Ureter (tissue), 1 donor: ENCODE measurements around the gene PDSS2. TPM values are rescaled to one million over a fixed set of nuclear protein-coding genes. Genes with fewer than 3 reads are reported as not detected.
"Not testable (repeated sequence)": the region's sequence is repeated elsewhere in the genome, so short reads cannot be mapped to it uniquely, and the experiment has no call there.

Experiments used
- DNase-seq: peaks from one replicate; pipeline ENCODE4 v3.0.0-alpha.2; 2020; ENCODE audit warnings: low spot score
- total RNA-seq: library from RNA; stranded (reverse); gene quantifications from one replicate; pipeline ENCODE4 v1.2.4, GENCODE V29; 2023
- donor health status: DM: yes; HTN: yes; CAD: no.

The PDSS2 gene
- total RNA-seq, 1 donor from 2014 or later, result 17.4 TPM

DNA sequence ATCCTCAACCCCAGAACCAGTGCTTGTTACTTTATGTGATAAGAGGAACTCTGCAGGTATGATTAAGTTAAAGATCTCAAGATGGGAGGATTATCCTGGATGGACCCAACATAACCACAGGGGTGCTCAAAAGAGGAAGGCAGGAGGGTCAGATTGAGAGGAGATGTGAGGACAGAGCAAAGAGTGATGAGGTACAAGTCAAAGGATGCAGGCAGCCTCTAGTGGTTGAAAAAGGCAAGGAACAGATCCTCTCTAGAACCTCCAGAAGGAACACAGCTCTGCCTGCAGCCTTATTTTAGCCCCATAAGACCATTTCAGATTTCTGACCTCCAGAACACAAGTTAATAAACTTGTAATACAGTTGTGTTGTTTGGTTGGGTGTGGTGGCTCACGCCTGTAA lies 41.2 kb downstream of the PDSS2 start:
- no peak for DNase-seq

DNA sequence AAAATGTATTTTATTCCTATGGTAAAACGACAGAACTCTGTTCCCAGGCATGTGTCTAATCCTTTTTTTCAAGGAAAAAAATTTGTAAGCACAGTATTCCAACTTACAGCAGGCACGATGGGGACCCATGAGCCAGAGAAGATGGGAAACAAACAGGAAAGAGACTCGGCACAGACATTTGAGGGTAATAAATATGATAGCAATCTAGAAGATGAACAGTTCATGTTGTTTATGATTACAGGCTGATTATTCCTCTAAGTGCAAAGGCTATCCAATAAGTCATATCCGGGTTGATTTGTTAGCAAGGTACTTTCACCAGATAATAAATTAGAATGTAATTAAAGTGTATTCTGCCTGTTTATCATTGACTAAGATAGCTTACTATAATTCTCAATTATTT lies 43.2 kb downstream of the PDSS2 start:
- DNase-seq, result no peak

DNA sequence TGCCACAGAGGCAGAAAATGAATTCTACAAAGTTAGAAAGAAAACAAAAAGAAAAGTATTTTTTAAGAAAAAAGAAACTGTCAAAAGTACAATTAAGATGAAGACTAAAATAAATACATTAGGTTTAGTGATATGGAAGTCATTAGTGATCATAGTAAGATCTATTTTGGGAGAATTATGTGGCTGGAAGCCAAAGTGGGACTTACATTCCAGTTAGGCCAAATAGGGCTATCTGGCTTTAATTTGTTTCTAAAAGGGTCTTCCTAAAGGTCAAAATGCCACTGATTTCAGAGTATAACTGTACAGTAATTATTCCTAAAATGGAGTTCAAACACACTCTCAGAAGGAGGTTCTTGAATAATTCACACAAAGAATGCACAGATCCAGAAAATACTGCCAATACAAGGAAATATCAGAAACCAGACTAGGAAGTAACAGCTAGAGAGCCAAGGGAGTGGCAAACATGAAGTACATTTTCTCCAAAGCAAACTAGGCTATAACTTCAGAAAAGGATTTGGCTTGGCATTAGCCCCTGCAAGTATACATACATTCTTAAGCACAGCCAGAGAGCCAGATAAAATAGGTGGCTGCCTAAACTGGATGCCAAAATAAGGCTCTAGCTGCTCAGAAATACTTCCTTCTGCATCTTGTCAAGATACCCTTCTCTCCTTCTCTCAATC lies 45.3 kb downstream of the PDSS2 start:
- DNase-seq, result no peak

DNA sequence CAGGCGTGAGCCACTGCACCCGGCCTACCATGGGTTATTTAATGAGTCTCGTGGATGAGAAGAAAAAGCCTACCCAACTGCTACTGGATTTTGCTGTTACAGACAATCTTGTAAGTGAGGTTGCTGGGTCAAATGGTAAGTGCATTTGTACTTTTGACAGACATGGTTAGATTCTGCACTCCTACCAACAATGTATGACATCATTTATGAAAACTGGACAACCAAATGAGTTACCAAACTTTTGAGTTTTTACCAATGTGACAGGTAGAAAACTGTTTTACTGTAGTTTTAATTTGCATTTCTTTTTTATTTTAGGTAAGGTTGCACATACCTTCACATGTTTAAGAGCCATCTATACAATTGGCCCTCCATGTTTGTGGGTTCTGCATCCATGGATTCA lies 48.2 kb downstream of the PDSS2 start:
- no peak for DNase-seq

DNA sequence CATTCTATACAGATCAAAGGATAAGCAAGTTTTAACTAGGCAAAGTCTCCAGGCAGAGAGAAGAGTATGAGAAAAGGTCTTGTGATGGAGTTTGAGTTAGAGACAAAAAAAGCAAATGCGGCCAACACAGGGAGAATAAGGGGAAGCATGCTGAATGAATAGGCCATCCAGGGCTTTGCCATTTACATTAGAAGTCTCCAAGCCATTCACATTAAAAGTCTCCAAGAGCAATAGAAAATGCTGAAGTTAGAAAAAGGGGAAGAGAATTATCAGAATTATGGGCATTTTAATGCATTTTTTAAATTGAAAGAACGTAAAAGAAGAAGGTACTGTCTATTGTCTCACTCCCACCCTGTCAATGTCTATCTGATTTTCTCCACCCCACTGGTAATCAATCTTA lies 49.4 kb downstream of the PDSS2 start:
- no peak for DNase-seq

DNA sequence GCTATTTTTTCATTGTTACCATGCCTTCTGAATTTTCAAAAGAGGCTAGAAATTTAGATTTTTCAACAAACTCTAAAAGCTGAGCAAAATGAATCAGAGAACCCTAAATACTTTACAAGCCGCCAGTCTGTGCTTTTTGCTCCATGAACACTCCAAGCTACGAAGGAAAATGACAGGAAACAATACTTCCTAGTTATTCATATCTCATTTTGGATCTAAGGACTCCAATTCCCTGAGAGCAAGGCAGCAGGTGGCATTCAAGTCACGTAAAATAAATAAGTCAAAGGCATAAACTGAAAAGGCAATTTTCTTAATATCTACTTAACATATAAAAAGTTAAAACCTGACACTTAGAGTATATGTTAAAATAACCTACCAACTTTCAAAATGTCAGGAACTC lies 50.6 kb downstream of the PDSS2 start:
- no peak for DNase-seq

DNA sequence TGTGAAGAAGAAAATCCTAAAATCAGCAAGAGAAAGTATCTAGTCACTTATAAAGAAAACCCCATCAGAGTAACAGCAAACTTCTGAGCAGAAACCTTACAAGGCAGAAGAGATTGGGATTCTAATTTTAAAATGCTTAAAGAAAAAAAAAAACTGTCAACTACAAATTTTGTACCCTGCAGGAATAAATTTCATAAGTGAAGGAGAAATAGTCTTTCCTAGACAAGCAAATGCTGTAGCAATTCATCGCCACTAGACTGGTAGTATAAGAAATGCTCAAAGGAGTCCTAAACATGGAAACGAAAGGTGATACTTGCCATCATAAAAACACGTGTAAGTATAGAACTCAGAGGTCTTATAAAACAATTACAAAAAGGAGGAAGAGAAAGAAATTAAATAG lies 54.4 kb downstream of the PDSS2 start:
- no peak for DNase-seq

DNA sequence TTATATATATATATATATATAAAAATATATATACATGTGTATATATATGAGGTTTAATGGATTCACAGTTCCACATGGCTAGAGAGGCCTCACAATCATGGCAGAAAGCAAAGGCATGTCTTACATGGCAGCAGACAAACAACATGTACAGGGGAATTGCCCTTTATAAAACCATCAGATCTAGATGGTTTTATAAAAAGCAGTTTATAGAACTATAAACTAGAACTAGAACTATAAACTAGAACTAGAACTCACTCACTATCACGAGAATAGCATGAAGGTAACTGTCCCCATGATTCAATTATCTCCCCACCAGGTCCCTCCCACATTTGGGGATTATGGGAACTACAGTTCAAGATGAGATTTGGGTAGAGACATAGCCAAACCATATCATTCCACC lies 56.8 kb downstream of the PDSS2 start:
- DNase-seq, result no peak

DNA sequence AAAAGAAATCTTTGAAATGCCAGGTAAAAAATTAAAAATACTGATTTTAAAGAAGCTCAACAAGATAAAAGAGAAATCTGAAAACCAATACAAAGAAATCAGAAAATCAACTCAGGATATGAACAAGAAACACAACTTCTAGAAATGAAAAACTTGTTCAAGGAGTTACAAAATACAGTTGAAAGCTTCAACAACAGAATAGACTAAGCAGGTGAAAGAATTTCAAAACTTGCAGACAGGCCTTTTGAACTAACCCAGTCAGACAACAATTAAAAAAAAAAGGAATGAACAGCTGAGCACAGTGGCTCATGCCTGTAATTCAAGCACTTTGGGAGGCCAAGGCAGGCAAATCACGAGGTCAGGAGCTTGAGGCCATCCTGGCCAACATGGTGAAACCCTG lies 57.8 kb downstream of the PDSS2 start:
- no peak for DNase-seq

DNA sequence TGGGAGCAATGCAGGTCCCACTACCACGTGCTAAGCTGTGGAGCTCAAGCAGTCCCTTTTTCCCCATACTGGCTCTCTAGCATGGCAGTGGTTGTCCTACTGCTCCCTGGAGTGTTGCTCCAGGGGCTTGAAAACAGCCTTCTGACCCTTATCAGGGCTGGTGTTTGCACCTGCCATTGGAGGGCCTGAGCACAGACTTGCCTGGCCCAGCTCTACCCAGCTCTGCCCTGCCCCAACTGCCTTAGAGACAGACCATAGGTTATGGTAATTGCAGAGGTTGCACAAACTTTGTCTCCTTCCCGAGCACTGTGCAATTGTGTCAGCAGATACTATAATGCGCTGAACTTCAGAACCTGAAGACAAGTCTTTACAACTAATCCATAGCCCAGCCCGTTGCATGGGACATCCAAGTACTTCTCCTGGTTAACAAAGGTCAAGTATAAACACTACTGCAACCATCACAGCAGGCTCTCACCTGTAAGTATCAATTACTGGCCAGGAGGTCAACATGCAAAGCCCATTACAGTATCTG lies 58.7 kb downstream of the PDSS2 start:
- no peak for DNase-seq

DNA sequence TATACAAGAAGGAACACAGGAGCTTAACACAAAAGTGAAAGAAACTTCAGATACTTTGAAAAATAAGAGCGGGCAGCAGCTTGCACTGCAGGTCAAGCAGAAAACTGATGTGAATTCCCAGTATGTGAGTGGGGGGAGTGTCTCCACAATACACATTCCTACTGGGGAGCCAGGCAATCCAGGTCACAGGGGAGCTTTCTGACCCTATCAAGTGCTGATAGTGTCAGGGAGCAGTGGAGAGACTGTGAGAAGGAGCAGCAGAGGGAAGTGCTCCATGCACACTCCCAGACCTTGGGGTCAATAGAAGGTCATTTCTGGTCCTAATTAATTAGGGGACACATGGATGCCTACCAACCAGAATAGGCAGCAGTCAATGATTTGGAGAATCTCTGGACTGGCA lies 59.4 kb downstream of the PDSS2 start:
- DNase-seq, result no peak

DNA sequence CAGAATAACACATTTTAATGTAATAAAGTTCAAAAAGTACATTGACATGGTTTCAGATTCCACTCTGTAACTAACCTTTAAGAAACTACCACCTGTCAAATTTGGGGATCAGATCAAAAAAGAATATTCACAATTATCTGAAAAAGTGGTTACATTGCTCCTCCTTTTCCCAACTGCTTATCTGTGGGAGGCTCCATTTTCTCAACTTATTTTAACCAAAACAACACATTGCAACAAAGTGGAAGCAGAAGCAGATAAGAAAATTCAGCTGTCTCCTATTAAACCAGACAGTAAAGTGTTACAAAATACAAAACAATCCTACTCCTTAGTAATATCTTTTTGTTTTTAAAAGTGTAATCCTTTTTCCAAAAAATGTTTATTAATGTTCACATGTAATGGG lies 61.4 kb downstream of the PDSS2 start:
- no peak for DNase-seq

DNA sequence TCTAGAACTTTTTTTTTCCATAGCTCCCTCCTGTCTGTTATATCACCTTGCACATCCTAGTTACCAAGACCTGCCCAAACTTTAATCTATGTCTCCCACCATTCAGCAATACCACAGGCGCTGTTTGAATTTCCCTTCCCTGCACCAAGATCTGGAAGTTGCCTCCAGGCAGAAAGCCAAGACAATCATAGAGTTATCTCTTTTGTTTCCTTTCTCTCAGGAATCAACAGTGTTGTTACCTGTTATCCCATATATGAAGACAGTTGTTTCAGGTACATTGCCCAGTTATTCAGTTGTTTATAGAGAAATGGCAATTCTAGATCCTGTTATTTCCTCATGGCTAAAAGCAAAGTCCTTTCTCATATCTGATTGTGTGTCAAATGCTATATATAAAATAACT lies 63.2 kb downstream of the PDSS2 start:
- DNase-seq, result no peak

DNA sequence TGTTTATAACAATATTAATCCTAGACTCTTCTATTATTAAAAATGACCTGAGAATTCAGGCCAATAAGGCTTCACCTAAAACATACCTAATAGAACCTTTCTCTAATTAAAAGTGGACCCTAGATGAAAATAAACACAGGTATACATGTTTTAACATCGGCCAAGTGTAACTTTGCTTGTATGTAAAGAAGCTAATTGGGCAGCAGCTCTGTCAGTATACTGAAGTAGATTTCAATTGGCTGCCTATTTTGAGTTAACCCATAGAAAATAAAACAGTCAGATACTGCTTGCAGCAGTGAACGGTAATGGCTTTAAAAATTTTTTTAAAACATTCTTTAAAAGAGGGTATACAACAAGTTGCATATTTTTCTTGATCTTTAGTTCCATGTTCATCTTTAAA lies 67.3 kb downstream of the PDSS2 start:
- no peak for DNase-seq

DNA sequence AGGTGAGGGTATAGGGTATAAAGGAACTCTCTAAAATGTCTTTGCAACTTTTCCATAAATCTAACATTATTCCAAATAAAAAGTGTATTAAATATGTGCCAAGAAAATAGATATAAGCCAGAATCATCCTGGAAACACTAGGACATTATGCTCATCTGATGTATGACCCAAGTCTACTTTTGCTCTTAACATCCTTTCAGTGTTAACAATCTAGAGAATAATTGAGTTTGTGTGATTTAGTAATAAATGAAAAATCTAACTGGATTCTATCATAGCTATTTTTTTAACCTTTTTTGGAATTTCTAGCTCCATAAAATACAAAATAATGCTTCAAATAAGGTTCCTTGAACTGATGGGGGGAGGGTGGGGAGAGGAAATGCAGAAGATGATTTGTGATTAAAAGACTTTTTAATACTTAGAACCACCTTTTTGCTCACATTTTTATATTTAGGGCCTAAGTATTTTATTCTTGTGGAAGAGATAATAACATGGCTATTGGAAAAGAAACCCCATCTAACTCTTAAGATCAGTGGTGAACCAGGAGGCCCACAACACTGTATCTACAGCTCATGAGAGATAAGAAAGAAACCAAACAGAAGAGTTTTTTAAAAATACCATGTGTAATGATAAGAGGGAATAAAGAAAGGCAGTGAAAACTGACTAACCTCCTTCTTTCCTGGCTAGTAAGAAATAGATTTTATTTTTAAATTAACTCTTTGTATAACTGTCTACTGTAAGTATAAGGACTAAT lies 68.5 kb downstream of the PDSS2 start:
- no peak for DNase-seq

DNA sequence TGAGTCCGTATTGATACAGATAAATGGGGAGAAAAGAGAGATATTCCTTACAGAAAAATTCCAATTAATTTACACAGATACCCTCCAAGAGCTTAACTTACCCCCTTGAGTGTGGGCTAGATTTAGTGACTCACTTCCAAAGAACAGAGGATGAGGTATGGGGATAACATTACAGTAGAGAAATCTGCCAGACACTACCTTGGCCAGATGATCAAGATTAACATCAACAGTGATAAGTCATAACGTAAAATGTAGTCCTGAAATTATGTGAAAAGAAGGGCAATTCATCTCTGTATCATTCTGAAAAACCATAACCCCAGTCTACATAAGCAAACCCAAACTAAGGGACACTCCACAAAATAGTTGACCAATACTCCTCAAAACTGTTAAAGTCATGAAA lies 69.3 kb downstream of the PDSS2 start:
- no peak for DNase-seq

DNA sequence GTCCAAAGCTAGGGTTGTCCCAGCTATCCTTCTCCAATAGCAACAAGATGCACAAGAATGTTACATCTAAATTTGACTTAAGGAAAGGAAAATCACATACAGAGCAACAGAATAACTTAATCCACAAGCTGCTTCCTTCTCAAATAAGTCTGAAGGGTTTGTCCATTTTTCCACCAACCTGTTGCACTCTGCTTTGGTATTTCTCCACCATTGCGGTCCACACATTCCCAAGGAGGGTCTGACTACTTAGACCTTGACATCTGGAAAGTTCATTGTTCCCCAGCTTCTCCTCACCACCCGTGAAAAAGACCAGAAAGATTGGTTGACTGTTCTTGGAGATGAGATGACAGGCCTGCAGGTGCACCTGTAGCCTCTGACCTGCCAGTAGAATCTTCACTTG lies 72.5 kb downstream of the PDSS2 start:
- DNase-seq, result no peak

DNA sequence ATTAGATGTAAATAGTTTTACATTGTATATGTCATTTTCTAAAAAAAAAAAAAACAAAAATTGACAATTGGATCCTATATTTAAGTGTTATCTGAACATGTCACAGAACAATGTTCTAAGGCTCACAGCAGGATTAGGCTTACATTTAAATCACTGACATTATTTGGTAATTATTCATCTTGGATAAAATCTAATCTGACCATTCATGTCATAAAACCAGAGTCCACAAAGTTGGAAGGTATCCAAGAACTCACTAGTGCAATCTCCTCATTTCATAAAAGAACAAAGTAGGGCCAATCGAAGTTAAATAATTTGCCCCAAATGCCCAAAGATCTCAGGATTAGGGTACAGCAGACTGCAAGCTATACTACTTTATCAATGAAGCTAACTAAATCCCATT lies 73.0 kb downstream of the PDSS2 start:
- DNase-seq, result no peak

DNA sequence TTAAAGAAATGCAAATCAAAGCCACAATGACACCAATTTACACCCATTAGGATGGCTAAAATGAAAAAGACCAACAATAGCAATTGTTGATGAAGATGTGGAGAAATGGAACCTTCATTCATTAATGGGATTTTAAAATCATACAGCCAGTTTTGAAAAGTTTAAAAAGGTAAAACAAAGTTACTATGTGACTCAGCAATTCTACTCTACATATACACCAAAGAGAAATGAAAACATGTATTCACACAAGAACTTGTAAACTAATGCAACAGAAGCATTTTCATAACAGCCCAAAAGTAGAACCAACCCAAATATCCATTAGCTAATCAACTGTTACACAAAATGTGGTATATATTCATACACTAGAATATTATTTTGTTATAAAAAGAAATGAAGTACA lies 75.7 kb downstream of the PDSS2 start:
- no peak for DNase-seq

DNA sequence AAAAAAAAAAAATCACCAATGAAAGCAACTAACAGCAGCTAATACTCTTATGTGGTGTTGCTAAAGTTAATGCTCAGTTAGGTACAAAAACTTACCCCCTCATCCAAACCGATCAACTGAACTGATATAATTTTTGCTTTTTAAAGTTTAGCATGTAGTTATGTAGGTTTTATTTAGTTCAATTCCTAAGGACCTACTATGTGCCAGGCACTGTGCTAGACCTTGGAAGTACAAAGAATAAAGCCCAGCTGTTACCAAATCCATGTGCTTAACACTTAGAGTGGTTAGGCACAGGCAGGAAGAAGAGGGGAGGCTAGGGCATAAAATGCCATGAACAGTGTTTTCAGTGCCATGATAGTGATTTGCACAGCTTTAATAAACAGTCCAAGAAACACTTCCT lies 85.1 kb downstream of the PDSS2 start:
- DNase-seq, result no peak

DNA sequence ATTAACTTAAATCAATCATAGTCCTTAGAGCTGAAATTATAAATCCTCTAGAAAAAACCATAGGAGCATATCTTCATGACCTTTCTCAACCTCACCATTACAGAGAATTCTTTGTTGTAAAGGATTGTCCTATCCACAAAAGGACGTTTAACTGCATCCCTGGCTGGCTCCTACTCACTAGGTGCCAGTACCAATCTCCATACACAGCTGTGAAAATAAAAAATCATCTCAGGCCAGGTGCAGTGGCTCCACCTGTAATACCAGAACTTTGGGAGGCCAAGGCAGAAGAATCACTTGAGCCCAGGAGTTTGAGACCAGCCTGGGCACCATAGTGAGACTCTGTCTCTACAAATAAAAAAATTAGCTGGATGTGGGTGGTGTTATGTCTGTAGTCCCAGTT lies 89.9 kb downstream of the PDSS2 start:
- DNase-seq, result no peak

DNA sequence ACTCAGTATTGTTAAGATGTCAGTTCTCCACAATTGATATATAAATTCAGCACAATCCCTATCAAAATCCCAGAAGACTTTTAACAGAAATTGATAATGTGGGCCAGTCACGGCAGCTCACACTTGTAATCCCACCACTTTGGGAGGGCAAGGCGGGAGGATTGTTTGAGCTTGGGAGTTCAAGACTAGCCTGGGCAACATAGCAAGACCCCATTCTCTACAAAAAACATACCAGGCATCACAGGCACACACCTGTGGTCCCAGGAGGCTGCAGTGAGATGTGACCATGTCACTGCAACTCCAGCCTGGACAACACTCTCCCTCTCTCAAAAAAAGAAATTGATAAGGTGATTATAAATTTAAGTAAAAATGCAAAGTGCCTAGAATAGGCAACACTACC lies 90.9 kb downstream of the PDSS2 start:
- DNase-seq, result no peak

DNA sequence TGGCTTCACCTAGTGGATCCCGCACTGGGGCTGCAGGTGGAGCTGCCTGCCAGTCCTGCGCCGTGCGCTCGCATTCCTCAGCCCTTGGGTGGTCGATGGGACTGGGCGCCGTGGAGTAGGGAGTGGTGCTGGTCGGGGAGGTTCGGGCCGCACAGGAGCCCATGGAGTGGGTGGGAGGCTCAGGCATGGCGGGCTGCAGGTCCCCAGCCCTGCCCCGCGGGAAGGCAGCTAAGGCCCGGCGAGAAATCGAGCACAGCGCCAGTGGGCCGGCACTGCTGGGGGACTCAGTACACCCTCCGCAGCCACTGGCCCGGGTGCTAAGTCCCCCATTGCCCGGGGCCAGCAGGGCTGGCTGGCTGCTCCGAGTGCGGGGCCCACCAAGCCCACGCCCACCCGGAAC lies 95.2 kb downstream of the PDSS2 start:
- not testable (repeated sequence) for DNase-seq
